Loucy (cell line): ENCODE results near the gene TPTE.
"Not testable (repeated sequence)": the region's sequence is repeated elsewhere in the genome, so short reads cannot be mapped to it uniquely, and the experiment has no call there.

Experiments used
- CTCF ChIP-seq: fragments of 200-600 bp; sonication (generic); conservative IDR thresholded peaks from 2 replicates; pipeline ENCODE4 v1.5.1; 2014; ENCODE audit warnings: mild to moderate bottlenecking, antibody characterized with exemption, low read length
- EZH2phosphoT487 ChIP-seq: fragments of 200-600 bp; IDR thresholded peaks from 2 replicates; pipeline ENCODE4 v1.6.1; 2018; ENCODE audit warnings: antibody characterized with exemption, mild to moderate bottlenecking, moderate library complexity, borderline replicate concordance

GRCh38 chr21:10544376-10544775, 23.0 kb downstream of the TPTE start:
- not testable (repeated sequence) for TF ChIP-seq CTCF, EZH2phosphoT487
